K562 (cell line): Measurements from ENCODE around the gene PLAAT3. TPM values are rescaled to one million over a fixed set of nuclear protein-coding genes. Genes with fewer than 3 reads are reported as not detected.

Source experiments
- C11orf30 ChIP-seq: fragments of 450-650 bp; IDR thresholded peaks from 2 replicates; pipeline ENCODE4 v1.6.1; 2016; ENCODE audit warnings: low read depth, mild to moderate bottlenecking
- E2F1 ChIP-seq: sonication (generic); formaldehyde crosslinking; IDR thresholded peaks from 2 replicates; pipeline ENCODE4 v1.8.1; 2023; ENCODE audit warnings: mild to moderate bottlenecking, missing genetic modification reagents, moderate library complexity
- ILF3 ChIP-seq: fragments of 450-650 bp; IDR thresholded peaks from 2 replicates; pipeline ENCODE4 v1.6.1; 2018; ENCODE audit warnings: antibody characterized with exemption, mild to moderate bottlenecking, moderate library complexity, borderline replicate concordance
- MLX ChIP-seq, 2 experiments: fragments of 450-650 bp in 1 of 2; sonication (generic) in 1 of 2; formaldehyde crosslinking; conservative IDR thresholded peaks; 2 replicates each; pipeline versions ENCODE4 v1.4.0 to v1.8.1; 2020 to 2022; ENCODE audit warnings: mild to moderate bottlenecking in 1 of 2, missing genetic modification reagents in 1 of 2
- ZNF449 ChIP-seq: fragments of 250-450 bp; sonication (Bioruptor Pico); IDR thresholded peaks from 2 replicates; pipeline ENCODE4 v1.8.0; 2022; ENCODE audit warnings: moderate library complexity, mild to moderate bottlenecking, inconsistent platforms
- polyA plus RNA-seq, 8 experiments: library from polyadenylated mRNA; depleted of rRNA in 4 of 8; stranded (reverse) in 5 of 8; unstranded in 3 of 8; fragments of >200 nt; fragmentation: Nextera tagmentation in 2 of 8; fragmentation: Illumina TruSeq in 1 of 8; extraction: Ambion mirVana in 2 of 8; extraction: Trizol in 1 of 8; gene quantifications; 2 replicates each; pipeline versions ENCODE4 v1.2.1 to v1.2.3, GENCODE V29; 2011 to 2014; ENCODE audit warnings: inconsistent platforms in 1 of 8, missing spikeins in 1 of 8
- total RNA-seq, 7 experiments: library from RNA; depleted of rRNA in 6 of 7; stranded (reverse); fragments of >200 nt in 6 of 7; fragmentation: Illumina TruSeq in 2 of 7; extraction: Trizol in 2 of 7; gene quantifications; 2 replicates each; pipeline versions ENCODE4 v1.2.1 to v1.2.3, GENCODE V29; 2011 to 2021; ENCODE audit warnings: low replicate concordance in 1 of 7

The PLAAT3 gene
- total and polyA plus RNA-seq, 9 of the 15 experiments (the other 6 are each of a cell fraction or from before 2014, with no cell fraction given) = 0.80 to 2.7 (median 1.4) TPM

GRCh38 chr11:63563201-63564055 is 50.8 kb downstream of the PLAAT3 start, which contains the start of gene PLAAT2 (continued):
- TF ChIP-seq ILF3 = no peak
- no peak for TF ChIP-seq ZNF449 (CRISPR knock-in tag)
- no peak for TF ChIP-seq MLX (CRISPR knock-in tag; conservative IDR thresholded peaks at IDR 0.05)
- TF ChIP-seq E2F1 = no peak
- no peak for TF ChIP-seq C11orf30
- TF ChIP-seq, all 486 proteins: peak for 0
